ENCODE results near the gene STARD13. TPM values are rescaled to one million over a fixed set of nuclear protein-coding genes. Genes with fewer than 3 reads are reported as not detected.

The STARD13 gene
- total and polyA plus RNA-seq, 12 donors, result 7.1 to 38.3 (median 27.8) TPM

GRCh38 chr13:33201659-33202058 lies 83.9 kb downstream of the STARD13 start:
- intact Hi-C loops (cut with DNase I), result loop anchor here in 3 of 10 donors (5.0 to 10.0 kb wide), 4 partner anchors 34 to 341 kb away; partner anchors contain the start of gene KL (in 1 of the 3)
- no peak for TF ChIP-seq CTCF (IDR thresholded peaks at IDR 0.05)
- Histone ChIP-seq H3K4me3 (no peak overlapping the region), H3K27ac (peak overlapping the region in 2 of 10 donors; percentile 36 to 85), H3K9me3 (no peaks in the 10 kb centered on the region), H3K27me3 (no peaks in the 10 kb centered on the region), H3K4me1 (peaks cover 10 to 99% (median 63%) of the 10 kb centered on the region in 9 donors), H3K36me3 (no peaks in the 10 kb centered on the region)
- DNase-seq (no peak), ATAC-seq (no peak)
- 62 to 74% methylated on average over 1 of the region's 1 CpG for WGBS, 2 donors

GRCh38 chr13:33199289-33199850 lies 86.2 kb downstream of the STARD13 start:
- Histone ChIP-seq H3K36me3 (no peaks in the 10 kb centered on the region), H3K9me3 (no peaks in the 10 kb centered on the region), H3K4me3 (no peak overlapping the region), H3K27ac (peak overlapping the region in 6 of 10 donors; percentile 2 to 51 (median 28)), H3K4me1 (peaks cover 13 to 99% (median 61%) of the 10 kb centered on the region in 9 donors), H3K27me3 (no peaks in the 10 kb centered on the region)
- no peak for TF ChIP-seq CTCF (IDR thresholded peaks at IDR 0.05)
- ATAC-seq (no peak), DNase-seq (no peak)
- WGBS, 2 donors, result 72 to 77% methylated on average over 2 of the region's 2 CpGs
- intact Hi-C loops (cut with DNase I), result loop anchor here in 2 of 10 donors (5.0 to 10.0 kb wide), 2 partner anchors 72 to 165 kb away; no protein-coding TSS in a partner anchor

GRCh38 chr13:33197541-33197971 lies 88.0 kb downstream of the STARD13 start:
- ATAC-seq (peak in 4 of 8 donors; percentile 11 to 61 (median 18)), DNase-seq (no peak)
- no peaks in the 10 kb centered on the region for H3K27me3 ChIP-seq
- H3K36me3 ChIP-seq, result no peaks in the 10 kb centered on the region
- H3K27ac ChIP-seq, result peak overlapping the region in 2 of 10 donors; percentile 17 to 52
- 66 to 75% methylated on average over 13 of the region's 13 CpGs for WGBS, 2 donors
- intact Hi-C loops (cut with DNase I), result loop anchor here in 2 of 10 donors (5.0 to 10.0 kb wide), 2 partner anchors 70 to 163 kb away; no protein-coding TSS in a partner anchor
- no peak for TF ChIP-seq CTCF (IDR thresholded peaks at IDR 0.05)
- no peak overlapping the region for H3K4me3 ChIP-seq
- H3K4me1 ChIP-seq, result peaks cover 9 to 97% (median 66%) of the 10 kb centered on the region in 9 donors
- no peaks in the 10 kb centered on the region for H3K9me3 ChIP-seq

GRCh38 chr13:33196767-33197166 lies 88.8 kb downstream of the STARD13 start:
- 90 to 98% methylated on average over 3 of the region's 3 CpGs for WGBS, 2 donors
- no peak for DNase-seq
- no peak for ATAC-seq
- H3K9me3 ChIP-seq, result no peaks in the 10 kb centered on the region
- intact Hi-C loops (cut with DNase I), result loop anchor here in 2 of 10 donors (5.0 to 10.0 kb wide), 2 partner anchors 69 to 162 kb away; no protein-coding TSS in a partner anchor
- no peak for TF ChIP-seq CTCF (IDR thresholded peaks at IDR 0.05)
- no peak overlapping the region for H3K4me3 ChIP-seq
- peak overlapping the region in 1 of 10 donors; percentile 52 for H3K27ac ChIP-seq
- H3K4me1 ChIP-seq, result peaks cover 11 to 97% (median 68%) of the 10 kb centered on the region in 9 donors
- H3K36me3 ChIP-seq, result no peaks in the 10 kb centered on the region
- no peaks in the 10 kb centered on the region for H3K27me3 ChIP-seq
